ENCODE measurements around the gene C17orf113.
"Not testable (repeated sequence)": the region's sequence is repeated elsewhere in the genome, so short reads cannot be mapped to it uniquely, and the experiment has no call there.

The C17orf113 gene

GRCh38 chr17:42016411-42016831 lies 34.0 kb downstream of the C17orf113 start:
- no peak for DNase-seq

GRCh38 chr17:42013740-42014139 lies 36.7 kb downstream of the C17orf113 start:
- DNase-seq: not testable (repeated sequence)

- DNase-seq: not testable (repeated sequence)
These were observed 38.0 kb downstream of the C17orf113 start for GRCh38 chr17:42012363-42012762.

GRCh38 chr17:42010898-42011516 lies 39.4 kb downstream of the C17orf113 start:
- no peak for DNase-seq

GRCh38 chr17:42010266-42010680 lies 40.1 kb downstream of the C17orf113 start:
- not testable (repeated sequence) for DNase-seq

GRCh38 chr17:42009170-42009569 lies 41.2 kb downstream of the C17orf113 start:
- no peak for DNase-seq

GRCh38 chr17:42005166-42005565 lies 45.2 kb downstream of the C17orf113 start:
- no peak for DNase-seq

GRCh38 chr17:42002792-42003301 lies 47.6 kb downstream of the C17orf113 start:
- DNase-seq: no peak

- DNase-seq: no peak
These were observed 48.1 kb downstream of the C17orf113 start for GRCh38 chr17:42002175-42002791.

- no peak for DNase-seq
These were observed 48.7 kb downstream of the C17orf113 start for GRCh38 chr17:42001729-42002128.

- no peak for DNase-seq
These were observed 49.8 kb downstream of the C17orf113 start for GRCh38 chr17:42000413-42001133.

GRCh38 chr17:41998497-41998896 lies 51.9 kb downstream of the C17orf113 start:
- no peak for DNase-seq

GRCh38 chr17:41996855-41997164 lies 53.6 kb downstream of the C17orf113 start:
- no peak for DNase-seq

GRCh38 chr17:41992576-41992975 lies 57.8 kb downstream of the C17orf113 start:
- DNase-seq: no peak

GRCh38 chr17:41989702-41990419 lies 60.5 kb downstream of the C17orf113 start:
- DNase-seq: no peak

- no peak for DNase-seq
These were observed 62.0 kb downstream of the C17orf113 start for GRCh38 chr17:41988418-41988817.
